ENCODE data around the gene LAMP1. TPM values are rescaled to one million over a fixed set of nuclear protein-coding genes. Genes with fewer than 3 reads are reported as not detected.

Gene LAMP1
- total and polyA plus RNA-seq, 2 donors (not counting 1 experiment from before 2014, with no cell fraction given) = 52.1 to 96.1 TPM

DNA sequence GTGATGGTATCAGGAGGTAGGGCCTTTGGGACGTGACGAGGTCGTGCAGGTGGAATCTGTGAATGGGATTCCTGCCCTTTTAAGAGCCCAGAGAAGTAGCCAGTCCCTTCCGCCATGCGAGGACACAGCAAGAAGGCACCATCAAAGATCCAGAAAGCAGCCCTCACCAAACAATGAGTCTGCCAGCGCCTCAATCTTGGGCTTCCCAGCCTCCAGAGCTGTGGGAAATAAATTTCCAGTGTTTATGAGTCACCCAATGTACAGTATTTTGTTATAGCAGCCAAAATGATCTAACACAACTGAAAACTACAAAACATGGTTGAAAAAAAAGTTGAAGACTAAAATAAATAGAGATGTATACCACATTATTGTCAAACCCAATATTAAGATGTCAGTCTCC, 16.9 kb upstream of the LAMP1 start:
- no peak overlapping the region for H3K4me3 Mint-ChIP-seq
- H3K4me2 ChIP-seq (replicated peaks; ENCODE audit: low read depth, low read length, poor library complexity, severe bottlenecking) = no peak overlapping the region
- H3K27ac ChIP-seq (ENCODE audit: low read length in 2 of 2) = no peak overlapping the region
- H3K9me3 Mint-ChIP-seq (ENCODE audit: insufficient read depth) = no peaks in the 10 kb centered on the region
- intact Hi-C loops (cut with micrococcal nuclease) = no loop called here
- H3K9ac ChIP-seq (ENCODE audit: low read length) = no peak overlapping the region
- no peak for TF ChIP-seq EZH2 (IDR thresholded peaks at IDR 0.05; ENCODE audit: borderline replicate concordance, insufficient read depth, low read depth, low read length, poor library complexity, severe bottlenecking)
- TF ChIP-seq, protein P1, sequence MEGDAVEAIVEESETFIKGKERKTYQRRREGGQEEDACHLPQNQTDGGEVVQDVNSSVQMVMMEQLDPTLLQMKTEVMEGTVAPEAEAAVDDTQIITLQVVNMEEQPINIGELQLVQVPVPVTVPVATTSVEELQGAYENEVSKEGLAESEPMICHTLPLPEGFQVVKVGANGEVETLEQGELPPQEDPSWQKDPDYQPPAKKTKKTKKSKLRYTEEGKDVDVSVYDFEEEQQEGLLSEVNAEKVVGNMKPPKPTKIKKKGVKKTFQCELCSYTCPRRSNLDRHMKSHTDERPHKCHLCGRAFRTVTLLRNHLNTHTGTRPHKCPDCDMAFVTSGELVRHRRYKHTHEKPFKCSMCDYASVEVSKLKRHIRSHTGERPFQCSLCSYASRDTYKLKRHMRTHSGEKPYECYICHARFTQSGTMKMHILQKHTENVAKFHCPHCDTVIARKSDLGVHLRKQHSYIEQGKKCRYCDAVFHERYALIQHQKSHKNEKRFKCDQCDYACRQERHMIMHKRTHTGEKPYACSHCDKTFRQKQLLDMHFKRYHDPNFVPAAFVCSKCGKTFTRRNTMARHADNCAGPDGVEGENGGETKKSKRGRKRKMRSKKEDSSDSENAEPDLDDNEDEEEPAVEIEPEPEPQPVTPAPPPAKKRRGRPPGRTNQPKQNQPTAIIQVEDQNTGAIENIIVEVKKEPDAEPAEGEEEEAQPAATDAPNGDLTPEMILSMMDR (IDR thresholded peaks at IDR 0.05) = no peak
- no peaks in the 10 kb centered on the region for H3K4me1 ChIP-seq (ENCODE audit: control insufficient read depth in 2 of 2, insufficient read depth in 2 of 2, low read length in 2 of 2)
- H3K4me1 Mint-ChIP-seq = no peaks in the 10 kb centered on the region
- no peaks in the 10 kb centered on the region for H3K79me2 ChIP-seq (ENCODE audit: control insufficient read depth, insufficient read depth, low read length)
- no peaks in the 10 kb centered on the region for H4K20me1 ChIP-seq (ENCODE audit: control insufficient read depth, insufficient read depth, low read length, poor library complexity, severe bottlenecking)
- ATAC-seq (ENCODE audit: low read depth) (no peak), DNase-seq (no peak)
- CTCF ChIA-PET = no interaction called here
- H3K27me3 Mint-ChIP-seq = peaks cover 29% of the 10 kb centered on the region
- no peaks in the 10 kb centered on the region for H3K9me3 ChIP-seq (ENCODE audit: control extremely low read depth in 1 of 3, control insufficient read depth in 2 of 3, insufficient read depth in 1 of 3, low read length in 2 of 3)
- H2AFZ ChIP-seq (ENCODE audit: insufficient read depth, low read depth, low read length, poor library complexity, severe bottlenecking) = no peak overlapping the region
- 94% methylated on average over 3 of the region's 6 CpGs for WGBS (ENCODE audit: insufficient coverage)
- POLR2A ChIA-PET = no interaction called here
- H3K27ac Mint-ChIP-seq = no peak overlapping the region
- peaks cover 0 to 3% (median 0%) of the 10 kb centered on the region in 4 experiments for H3K27me3 ChIP-seq (replicated peaks in 1 of 4; ENCODE audit: control extremely low read depth in 1 of 4, control insufficient read depth in 3 of 4, insufficient read depth in 4 of 4, low read length in 3 of 4)
- H3K4me3 ChIP-seq (ENCODE audit: control extremely low read depth in 1 of 5, extremely low read depth in 1 of 5, insufficient read depth in 1 of 5, low read depth in 2 of 5, low read length in 4 of 5) = no peak overlapping the region
- H3K36me3 ChIP-seq (replicated peaks in 1 of 2; ENCODE audit: control extremely low read depth in 1 of 2, control insufficient read depth in 1 of 2, extremely low read depth in 1 of 2, insufficient read depth in 2 of 2, low read length in 1 of 2) = no peaks in the 10 kb centered on the region

DNA sequence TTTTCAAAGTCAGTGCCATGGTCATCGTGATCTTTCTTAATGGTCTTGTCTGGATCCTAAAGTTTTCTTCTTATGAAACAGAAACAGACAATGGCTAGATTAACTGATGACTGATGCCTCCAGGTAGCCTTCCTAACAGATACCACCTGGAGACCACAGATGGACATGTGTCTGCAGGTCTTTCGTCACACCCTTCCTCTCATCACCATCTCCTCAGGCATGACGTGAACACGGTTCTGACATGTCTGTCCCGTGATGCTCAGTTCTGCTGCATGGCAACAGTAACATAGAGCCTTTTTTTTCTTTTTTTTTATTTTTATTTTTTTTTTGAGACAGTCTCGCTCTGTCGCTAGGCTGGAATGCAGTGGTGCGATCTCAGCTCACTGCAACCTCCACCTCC, 13.1 kb upstream of the LAMP1 start:
- no peak overlapping the region for H3K9ac ChIP-seq (ENCODE audit: low read length)
- H3K27me3 ChIP-seq (replicated peaks in 1 of 4; ENCODE audit: control extremely low read depth in 1 of 4, control insufficient read depth in 3 of 4, insufficient read depth in 4 of 4, low read length in 3 of 4) = peaks cover 0 to 8% (median 0%) of the 10 kb centered on the region in 4 experiments
- intact Hi-C loops (cut with micrococcal nuclease) = no loop called here
- H3K9me3 Mint-ChIP-seq (ENCODE audit: insufficient read depth) = no peaks in the 10 kb centered on the region
- WGBS (ENCODE audit: insufficient coverage) = 94% methylated on average over 3 of the region's 8 CpGs
- H3K27me3 Mint-ChIP-seq = peaks cover 27% of the 10 kb centered on the region
- TF ChIP-seq, protein P1 (IDR thresholded peaks at IDR 0.05) = no peak
- TF ChIP-seq EZH2 (IDR thresholded peaks at IDR 0.05; ENCODE audit: borderline replicate concordance, insufficient read depth, low read depth, low read length, poor library complexity, severe bottlenecking) = no peak
- H2AFZ ChIP-seq (ENCODE audit: insufficient read depth, low read depth, low read length, poor library complexity, severe bottlenecking) = no peak overlapping the region
- H3K36me3 ChIP-seq (replicated peaks in 1 of 2; ENCODE audit: control extremely low read depth in 1 of 2, control insufficient read depth in 1 of 2, extremely low read depth in 1 of 2, insufficient read depth in 2 of 2, low read length in 1 of 2) = no peaks in the 10 kb centered on the region
- no peak overlapping the region for H3K4me3 Mint-ChIP-seq
- no peaks in the 10 kb centered on the region for H3K4me1 ChIP-seq (ENCODE audit: control insufficient read depth in 2 of 2, insufficient read depth in 2 of 2, low read length in 2 of 2)
- no peak for ATAC-seq (ENCODE audit: low read depth)
- no peak overlapping the region for H3K4me3 ChIP-seq (ENCODE audit: control extremely low read depth in 1 of 5, extremely low read depth in 1 of 5, insufficient read depth in 1 of 5, low read depth in 2 of 5, low read length in 4 of 5)
- POLR2A ChIA-PET = no interaction called here
- no peaks in the 10 kb centered on the region for H3K4me1 Mint-ChIP-seq
- peaks cover 0 to 9% (median 0%) of the 10 kb centered on the region in 3 donors for H3K9me3 ChIP-seq (ENCODE audit: control extremely low read depth in 1 of 3, control insufficient read depth in 2 of 3, insufficient read depth in 1 of 3, low read length in 2 of 3)
- CTCF ChIA-PET = no interaction called here
- no peak for DNase-seq
- H3K27ac Mint-ChIP-seq = no peak overlapping the region
- H3K79me2 ChIP-seq (ENCODE audit: control insufficient read depth, insufficient read depth, low read length) = no peaks in the 10 kb centered on the region
- H3K27ac ChIP-seq (ENCODE audit: low read length in 2 of 2) = no peak overlapping the region
- H4K20me1 ChIP-seq (ENCODE audit: control insufficient read depth, insufficient read depth, low read length, poor library complexity, severe bottlenecking) = no peaks in the 10 kb centered on the region
- no peak overlapping the region for H3K4me2 ChIP-seq (replicated peaks; ENCODE audit: low read depth, low read length, poor library complexity, severe bottlenecking)
